ENCODE measurements around the gene NLRP6.
"Not testable (repeated sequence)": the region's sequence is repeated elsewhere in the genome, so short reads cannot be mapped to it uniquely, and the experiment has no call there.

NLRP6 gene

DNA sequence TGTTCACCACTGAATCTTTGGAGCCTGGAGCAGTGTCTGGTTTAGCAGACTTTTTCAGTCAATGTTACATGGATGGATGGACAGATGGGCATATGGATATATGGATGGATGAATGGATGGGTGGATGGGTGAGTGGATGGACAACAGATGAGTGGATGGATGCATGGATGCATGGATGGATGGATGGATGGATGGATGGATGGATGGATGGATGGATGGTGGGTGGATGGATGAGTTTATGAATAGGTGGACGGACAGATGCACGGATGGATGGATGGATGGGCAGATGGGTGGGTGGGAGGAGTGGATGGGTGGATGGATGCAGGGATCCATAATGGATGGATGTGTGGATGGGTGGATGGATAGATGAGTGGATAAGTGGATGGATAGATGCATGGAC, 22.4 kb upstream of the NLRP6 start:
- FAIRE-seq (no peak), DNase-seq (ENCODE audit: low spot score) (no peak)

DNA sequence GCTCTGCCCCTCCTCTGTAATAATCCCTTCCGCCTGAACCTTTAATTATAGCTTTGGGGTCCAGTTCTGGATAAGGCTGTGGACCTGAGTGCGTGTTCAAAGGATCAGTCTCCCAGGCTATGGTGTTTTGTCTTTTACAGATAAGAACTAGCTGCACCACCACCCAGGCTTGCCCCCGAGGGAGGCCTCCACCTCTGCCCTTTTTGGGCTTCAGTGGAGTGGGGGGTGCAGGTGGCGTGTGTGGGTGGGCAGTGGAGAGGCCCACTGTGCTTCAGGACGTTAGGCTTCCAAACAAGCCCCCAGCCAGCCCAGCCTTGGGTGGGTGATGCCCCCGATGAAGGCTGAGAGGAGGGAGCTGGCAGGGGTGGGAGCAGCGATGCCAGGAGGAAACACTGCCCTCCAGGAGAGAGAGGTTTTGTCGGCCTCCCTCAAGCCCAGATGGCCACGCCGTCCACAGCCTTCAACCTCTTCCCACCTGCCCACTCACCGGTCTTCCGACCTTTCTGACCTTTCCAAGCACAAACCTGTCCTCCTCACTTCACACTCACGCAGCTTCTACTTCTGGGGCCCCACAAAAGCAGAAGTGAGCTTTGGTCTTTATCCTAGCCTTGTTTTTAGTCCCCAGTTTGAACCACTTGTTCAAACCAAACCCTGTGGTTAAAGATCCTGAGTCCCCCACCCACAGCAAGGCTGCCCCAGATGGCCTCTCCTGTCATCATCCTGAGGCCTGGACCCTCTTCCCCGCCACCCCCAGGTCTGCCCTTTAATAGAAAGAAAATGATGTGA, 21.1 kb upstream of the NLRP6 start:
- DNase-seq (ENCODE audit: low spot score) (no peak), FAIRE-seq (no peak)

GRCh38 chr11:257766-258493, 20.3 kb upstream of the NLRP6 start:
- DNase-seq (ENCODE audit: low spot score) (no peak), FAIRE-seq (no peak)

DNA sequence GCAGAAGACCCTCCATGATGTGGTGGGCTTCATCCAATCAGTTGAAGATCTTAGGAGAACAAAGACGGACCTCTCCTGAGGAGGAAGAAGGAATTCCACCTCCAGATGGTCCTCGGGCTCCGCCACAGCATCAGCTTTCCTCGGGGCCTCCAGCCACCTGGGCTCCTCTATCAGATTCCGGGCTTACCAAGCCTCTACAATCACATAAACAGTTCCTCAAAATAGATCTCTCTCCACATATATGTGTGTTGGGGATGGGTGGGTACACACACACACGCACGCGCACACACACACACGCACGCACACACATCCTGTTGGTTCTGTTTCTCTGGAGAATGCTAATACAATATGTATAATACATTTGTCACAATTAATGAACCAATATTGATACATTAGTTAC, 18.8 kb upstream of the NLRP6 start:
- no peak for DNase-seq (ENCODE audit: low spot score)
- FAIRE-seq: no peak

DNA sequence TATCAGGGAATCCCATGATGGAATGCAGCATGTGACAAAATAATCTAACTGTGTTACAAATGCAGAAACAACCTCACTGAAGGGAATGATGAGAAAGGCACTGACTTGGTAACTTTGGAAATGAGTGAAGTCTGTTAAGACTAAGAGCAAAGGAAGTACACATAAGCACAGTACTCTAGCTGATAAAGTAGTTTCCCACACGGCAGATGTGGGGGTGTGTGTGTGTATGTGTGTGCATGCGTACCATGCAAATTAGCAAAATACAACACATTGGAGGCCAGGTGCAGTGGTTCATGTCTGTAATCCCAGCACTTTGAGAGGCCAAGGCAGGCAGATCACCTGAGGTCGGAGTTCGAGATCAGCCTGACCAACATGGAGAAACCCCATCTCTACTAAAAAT, 16.6 kb upstream of the NLRP6 start:
- DNase-seq (ENCODE audit: low spot score): no peak
- no peak for FAIRE-seq

- DNase-seq (ENCODE audit: low spot score): no peak
- no peak for FAIRE-seq
Measured at GRCh38 chr11:266676-267439, 11.3 kb upstream of the NLRP6 start.

DNA sequence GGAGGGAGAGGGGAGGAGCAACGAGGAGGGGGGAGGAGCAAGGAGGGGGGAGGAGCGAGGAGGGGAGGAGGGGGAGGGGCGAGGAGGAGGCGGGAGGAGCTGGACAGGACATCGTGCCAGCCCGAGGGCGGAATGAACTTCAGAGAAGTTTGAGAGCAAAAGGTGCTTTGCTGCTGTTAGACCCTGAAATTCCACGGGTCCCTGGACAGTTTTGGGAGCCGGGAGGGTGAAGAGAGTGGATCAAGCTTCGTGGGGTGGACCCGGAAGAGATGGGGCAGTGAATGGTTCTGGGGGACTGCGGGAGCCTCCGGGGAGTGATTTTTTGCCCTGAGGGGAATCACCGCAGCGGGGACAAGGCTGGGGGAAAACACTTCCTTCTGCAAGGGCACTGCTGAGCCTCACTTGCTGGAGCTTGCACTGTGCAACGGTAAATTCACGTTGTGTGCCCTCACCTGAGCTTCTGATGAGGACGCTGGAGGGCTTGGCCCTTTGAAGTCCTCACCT, 10.7 kb upstream of the NLRP6 start:
- no peak for DNase-seq (ENCODE audit: low spot score)
- FAIRE-seq: no peak

- FAIRE-seq; DNase-seq (ENCODE audit: low spot score): not testable (repeated sequence)
Measured at GRCh38 chr11:268716-269145, 9.5 kb upstream of the NLRP6 start.

DNA sequence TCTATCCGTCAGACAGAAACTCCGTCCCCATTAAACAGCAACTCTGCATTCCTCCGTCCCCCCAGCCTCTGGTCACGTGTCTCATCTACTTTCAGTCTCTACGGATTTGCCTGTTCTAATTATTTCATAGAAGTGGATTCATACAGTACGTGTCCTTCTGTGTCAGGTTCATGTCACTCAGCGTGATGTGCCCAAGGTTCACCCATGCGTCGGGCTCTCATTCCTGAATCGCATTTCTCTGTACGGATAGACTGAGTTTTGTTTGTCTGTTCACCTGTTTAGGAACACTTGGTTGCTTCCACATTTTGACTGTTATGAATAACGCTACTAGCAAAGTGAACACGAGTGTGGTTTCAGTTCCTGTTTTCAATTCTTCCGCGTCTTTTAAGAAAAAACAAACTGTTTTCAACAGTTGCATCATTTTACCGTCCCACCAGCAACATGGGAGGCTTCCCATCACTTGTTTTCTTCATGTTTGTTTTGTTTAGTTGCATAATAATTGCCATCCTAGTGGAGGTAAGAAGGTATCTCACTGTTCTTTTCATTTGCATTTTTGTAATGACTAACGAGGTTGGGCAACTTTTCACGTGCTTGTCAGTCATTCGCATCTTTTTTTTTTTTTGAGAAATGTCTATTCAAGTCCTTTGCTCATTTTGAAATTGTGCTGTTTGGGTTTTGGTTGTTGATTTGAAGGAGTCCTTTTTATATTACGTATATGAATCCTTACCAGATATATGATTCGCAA, 8.9 kb upstream of the NLRP6 start:
- no peak for FAIRE-seq

GRCh38 chr11:270451-271318, 7.5 kb upstream of the NLRP6 start:
- FAIRE-seq: no peak
- DNase-seq (ENCODE audit: low spot score): no peak

More for the DNA sequence above, 8.9 kb upstream of the NLRP6 start:
- no peak for DNase-seq (ENCODE audit: low spot score)

DNA sequence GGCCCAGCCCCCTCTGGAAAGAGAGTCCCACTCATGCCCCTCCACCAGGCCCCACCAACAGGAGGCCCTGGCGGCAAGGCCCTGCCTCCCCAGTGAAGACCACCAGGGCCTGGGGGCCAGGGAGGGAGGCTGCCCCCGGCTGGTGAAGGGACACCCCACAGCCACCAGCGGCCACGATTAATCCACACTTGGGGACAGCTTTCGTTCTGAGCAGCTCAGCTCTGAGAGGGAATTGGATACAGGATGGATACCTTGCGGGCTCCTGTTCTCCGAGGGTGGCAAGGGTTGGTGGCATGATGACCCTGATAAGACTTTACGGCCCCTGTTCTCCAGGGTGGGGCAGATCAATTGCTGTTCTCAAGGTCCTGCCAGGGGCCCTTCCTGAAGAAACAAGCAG, 6.9 kb upstream of the NLRP6 start:
- FAIRE-seq: no peak
- DNase-seq (ENCODE audit: low spot score): no peak

GRCh38 chr11:272195-272930, 5.8 kb upstream of the NLRP6 start:
- FAIRE-seq (no peak), DNase-seq (ENCODE audit: low spot score) (no peak)

DNA sequence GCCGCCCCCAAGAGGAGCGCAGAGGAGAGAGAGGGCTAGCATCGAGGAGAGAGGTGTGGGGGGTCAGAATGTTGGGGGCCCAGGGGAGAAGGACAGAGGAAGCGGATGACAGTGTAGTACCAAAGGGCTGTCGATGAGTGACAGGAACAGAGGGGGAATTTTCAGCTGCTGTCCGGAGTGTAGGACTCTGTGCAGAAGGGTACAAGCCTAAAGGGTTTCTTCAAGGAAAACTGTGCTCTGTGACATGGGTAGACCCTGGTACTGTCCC, 5.3 kb upstream of the NLRP6 start:
- DNase-seq (ENCODE audit: low spot score) (no peak), FAIRE-seq (no peak)

DNA sequence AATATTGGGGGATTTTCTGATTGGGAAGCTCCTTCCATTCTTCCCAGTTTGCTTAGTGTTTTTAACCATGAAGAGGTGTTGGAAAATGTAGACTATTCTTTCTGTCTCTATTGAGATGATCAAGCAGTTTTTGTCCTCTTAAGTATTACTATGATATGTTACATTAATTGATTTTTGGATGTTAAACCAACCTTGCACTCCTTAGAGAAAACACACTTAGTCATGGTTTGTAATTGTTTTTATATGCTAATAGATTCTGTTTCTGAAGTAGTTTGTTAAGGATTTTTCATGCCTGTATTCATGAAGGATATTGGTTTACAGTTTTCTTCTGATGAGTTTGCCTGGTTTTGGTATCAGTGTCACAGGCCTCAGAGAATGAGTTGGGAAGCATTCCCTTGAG, 2.0 kb upstream of the NLRP6 start:
- FAIRE-seq (no peak), DNase-seq (ENCODE audit: low spot score) (no peak)

- DNase-seq (ENCODE audit: low spot score): no peak
- FAIRE-seq: no peak
Measured at GRCh38 chr11:279040-279965, 1.1 kb downstream of the NLRP6 start.

DNA sequence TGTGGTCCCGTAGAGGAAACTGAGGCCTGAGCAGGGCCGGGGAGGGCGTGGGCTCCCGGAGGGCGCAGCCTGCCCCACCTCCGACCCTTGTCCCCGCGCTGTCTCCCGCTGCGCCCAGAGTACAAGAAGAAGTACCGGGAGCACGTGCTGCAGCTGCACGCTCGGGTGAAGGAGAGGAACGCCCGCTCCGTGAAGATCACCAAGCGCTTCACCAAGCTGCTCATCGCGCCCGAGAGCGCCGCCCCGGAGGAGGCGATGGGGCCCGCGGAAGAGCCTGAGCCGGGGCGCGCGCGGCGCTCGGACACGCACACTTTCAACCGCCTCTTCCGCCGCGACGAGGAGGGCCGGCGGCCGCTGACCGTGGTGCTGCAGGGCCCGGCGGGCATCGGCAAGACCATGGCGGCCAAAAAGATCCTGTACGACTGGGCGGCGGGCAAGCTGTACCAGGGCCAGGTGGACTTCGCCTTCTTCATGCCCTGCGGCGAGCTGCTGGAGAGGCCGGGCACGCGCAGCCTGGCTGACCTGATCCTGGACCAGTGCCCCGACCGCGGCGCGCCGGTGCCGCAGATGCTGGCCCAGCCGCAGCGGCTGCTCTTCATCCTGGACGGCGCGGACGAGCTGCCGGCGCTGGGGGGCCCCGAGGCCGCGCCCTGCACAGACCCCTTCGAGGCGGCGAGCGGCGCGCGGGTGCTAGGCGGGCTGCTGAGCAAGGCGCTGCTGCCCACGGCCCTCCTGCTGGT, 1.9 kb downstream of the NLRP6 start:
- DNase-seq (ENCODE audit: low spot score) (no peak), FAIRE-seq (no peak)

DNA sequence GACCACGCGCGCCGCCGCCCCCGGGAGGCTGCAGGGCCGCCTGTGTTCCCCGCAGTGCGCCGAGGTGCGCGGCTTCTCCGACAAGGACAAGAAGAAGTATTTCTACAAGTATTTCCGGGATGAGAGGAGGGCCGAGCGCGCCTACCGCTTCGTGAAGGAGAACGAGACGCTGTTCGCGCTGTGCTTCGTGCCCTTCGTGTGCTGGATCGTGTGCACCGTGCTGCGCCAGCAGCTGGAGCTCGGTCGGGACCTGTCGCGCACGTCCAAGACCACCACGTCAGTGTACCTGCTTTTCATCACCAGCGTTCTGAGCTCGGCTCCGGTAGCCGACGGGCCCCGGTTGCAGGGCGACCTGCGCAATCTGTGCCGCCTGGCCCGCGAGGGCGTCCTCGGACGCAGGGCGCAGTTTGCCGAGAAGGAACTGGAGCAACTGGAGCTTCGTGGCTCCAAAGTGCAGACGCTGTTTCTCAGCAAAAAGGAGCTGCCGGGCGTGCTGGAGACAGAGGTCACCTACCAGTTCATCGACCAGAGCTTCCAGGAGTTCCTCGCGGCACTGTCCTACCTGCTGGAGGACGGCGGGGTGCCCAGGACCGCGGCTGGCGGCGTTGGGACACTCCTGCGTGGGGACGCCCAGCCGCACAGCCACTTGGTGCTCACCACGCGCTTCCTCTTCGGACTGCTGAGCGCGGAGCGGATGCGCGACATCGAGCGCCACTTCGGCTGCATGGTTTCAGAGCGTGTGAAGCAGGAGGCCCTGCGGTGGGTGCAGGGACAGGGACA, 2.7 kb downstream of the NLRP6 start:
- FAIRE-seq (no peak), DNase-seq (ENCODE audit: low spot score) (no peak)

Data from urothelium cell line (cell line).